Stomach (tissue), 4 donors: Measurements from ENCODE around the gene VMO1.

Experiments
- EP300 ChIP-seq: sonication (generic); formaldehyde crosslinking; IDR thresholded peaks from one replicate; pipeline ENCODE4 v1.6.1; 2017; ENCODE audit warnings: antibody characterized with exemption
- POLR2AphosphoS5 ChIP-seq, 3 donors: sonication (generic); formaldehyde crosslinking; IDR thresholded peaks; one replicate each; pipeline ENCODE4 v1.6.1; 2016; ENCODE audit warnings: antibody characterized with exemption in 3 of 3
- TF ChIP-seq, protein P1 (sequence below), 7 experiments: fragments of 450-650 bp in 4 of 7; fragments of 200-600 bp in 3 of 7; sonication (generic) in 3 of 7; IDR thresholded peaks; one replicate each; pipeline ENCODE4 v1.5.1; 2016 to 2019; ENCODE audit warnings: antibody characterized with exemption in 7 of 7, control low read depth in 2 of 7, mild to moderate bottlenecking in 1 of 7

DNA sequence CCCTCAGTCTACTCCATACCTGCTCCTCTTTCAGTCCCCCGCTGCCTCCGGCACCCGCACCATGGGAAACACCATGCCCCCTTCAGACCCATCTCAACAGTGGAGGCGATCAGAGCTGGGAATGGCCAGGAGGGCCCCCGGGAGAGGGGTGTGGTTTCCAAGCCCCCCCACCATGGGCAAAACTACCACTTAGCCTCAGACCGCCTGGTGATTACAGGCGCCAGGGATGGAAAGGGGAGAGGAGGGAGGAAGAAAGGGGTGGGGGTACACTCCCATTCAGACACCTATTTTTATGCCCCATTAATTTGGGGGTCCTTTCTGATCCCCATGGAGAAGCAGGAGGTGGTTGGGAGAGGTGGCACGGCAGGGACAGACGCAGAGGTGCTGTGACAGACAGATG lies 16.1 kb upstream of the VMO1 start, which contains the start of gene C17orf114:
- TF ChIP-seq, protein P1, sequence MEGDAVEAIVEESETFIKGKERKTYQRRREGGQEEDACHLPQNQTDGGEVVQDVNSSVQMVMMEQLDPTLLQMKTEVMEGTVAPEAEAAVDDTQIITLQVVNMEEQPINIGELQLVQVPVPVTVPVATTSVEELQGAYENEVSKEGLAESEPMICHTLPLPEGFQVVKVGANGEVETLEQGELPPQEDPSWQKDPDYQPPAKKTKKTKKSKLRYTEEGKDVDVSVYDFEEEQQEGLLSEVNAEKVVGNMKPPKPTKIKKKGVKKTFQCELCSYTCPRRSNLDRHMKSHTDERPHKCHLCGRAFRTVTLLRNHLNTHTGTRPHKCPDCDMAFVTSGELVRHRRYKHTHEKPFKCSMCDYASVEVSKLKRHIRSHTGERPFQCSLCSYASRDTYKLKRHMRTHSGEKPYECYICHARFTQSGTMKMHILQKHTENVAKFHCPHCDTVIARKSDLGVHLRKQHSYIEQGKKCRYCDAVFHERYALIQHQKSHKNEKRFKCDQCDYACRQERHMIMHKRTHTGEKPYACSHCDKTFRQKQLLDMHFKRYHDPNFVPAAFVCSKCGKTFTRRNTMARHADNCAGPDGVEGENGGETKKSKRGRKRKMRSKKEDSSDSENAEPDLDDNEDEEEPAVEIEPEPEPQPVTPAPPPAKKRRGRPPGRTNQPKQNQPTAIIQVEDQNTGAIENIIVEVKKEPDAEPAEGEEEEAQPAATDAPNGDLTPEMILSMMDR (IDR thresholded peaks at IDR 0.05): no peak
- no peak for TF ChIP-seq POLR2AphosphoS5 (IDR thresholded peaks at IDR 0.05)
- TF ChIP-seq EP300: no peak
